GM18870 (cell line): Measurements from ENCODE around the gene C1orf35.

Experiments used
- ATAC-seq: cut with Tn5 transposase; IDR thresholded peaks from one replicate; pipeline ENCODE4 v1.9.1; 2021; ENCODE audit warnings: moderate library complexity; ENCODE audit not compliant: unreplicated experiment

The C1orf35 gene

GRCh38 chr1:228110556-228110955 is 7.4 kb upstream of the C1orf35 start:
- no peak for ATAC-seq

GRCh38 chr1:228109962-228110488 is 6.9 kb upstream of the C1orf35 start:
- ATAC-seq: no peak

- ATAC-seq: peak; percentile 89
These were observed 6.2 kb upstream of the C1orf35 start, which contains the start of gene MRPL55 for GRCh38 chr1:228109073-228109961. Gene MRPL55, minus strand, starts transcription at chr1:228109299. Its CDS starts 1,039 bp downstream, at chr1:228108260.

GRCh38 chr1:228108742-228109072 is 5.6 kb upstream of the C1orf35 start:
- ATAC-seq: peak; percentile 9

- ATAC-seq: no peak
These were observed 5.0 kb upstream of the C1orf35 start for GRCh38 chr1:228108055-228108690.

GRCh38 chr1:228107636-228108035 is 4.5 kb upstream of the C1orf35 start:
- ATAC-seq: no peak

GRCh38 chr1:228106800-228107054 is 3.6 kb upstream of the C1orf35 start:
- ATAC-seq: no peak

- ATAC-seq: no peak
These were observed 3.1 kb upstream of the C1orf35 start for GRCh38 chr1:228105996-228106799.

GRCh38 chr1:228105270-228105995 is 2.3 kb upstream of the C1orf35 start:
- ATAC-seq: no peak

GRCh38 chr1:228104526-228105269 is 1.6 kb upstream of the C1orf35 start:
- ATAC-seq: no peak

GRCh38 chr1:228101994-228102790 is 933 bp downstream of the C1orf35 start:
- ATAC-seq: no peak

GRCh38 chr1:228101614-228101993 is 1.5 kb downstream of the C1orf35 start:
- no peak for ATAC-seq

GRCh38 chr1:228100822-228101613 is 2.1 kb downstream of the C1orf35 start:
- ATAC-seq: no peak

GRCh38 chr1:228099331-228099732 is 3.8 kb downstream of the C1orf35 start:
- ATAC-seq: no peak

- no peak for ATAC-seq
These were observed 4.7 kb downstream of the C1orf35 start for GRCh38 chr1:228098323-228098931.

- ATAC-seq: no peak
These were observed 5.6 kb downstream of the C1orf35 start for GRCh38 chr1:228097333-228098081.
